Ascending aorta (tissue), 2 donors: Measurements from ENCODE around the gene NAA11. TPM values are rescaled to one million over a fixed set of nuclear protein-coding genes. Genes with fewer than 3 reads are reported as not detected.
A peak's percentile ranks its signal among the peaks of the same experiment; 100 is the strongest.

ENCODE experiments used
- DNase-seq, 2 donors: peaks; one replicate each; pipeline ENCODE4 v3.0.0-alpha.2; 2019; ENCODE audit warnings: low spot score in 2 of 2
- H3K27ac ChIP-seq, 2 donors: fragments of 200-600 bp; sonication (generic); one replicate each; pipeline ENCODE4 v1.5.1; 2016 to 2017; ENCODE audit warnings: mild to moderate bottlenecking in 1 of 2
- H3K27me3 ChIP-seq: fragments of 200-600 bp; sonication (generic); one replicate; pipeline ENCODE4 v1.5.1; 2017
- H3K36me3 ChIP-seq, 2 donors: fragments of 200-600 bp; sonication (generic); one replicate each; pipeline ENCODE4 v1.5.1; 2016
- H3K4me1 ChIP-seq, 2 donors: fragments of 200-600 bp; sonication (generic); one replicate each; pipeline ENCODE4 v1.5.1; 2016 to 2017; ENCODE audit warnings: mild to moderate bottlenecking in 1 of 2
- H3K4me3 ChIP-seq, 2 donors: fragments of 200-600 bp; sonication (generic); one replicate each; pipeline ENCODE4 v1.5.1; 2016 to 2017; ENCODE audit warnings: mild to moderate bottlenecking in 1 of 2
- H3K9me3 ChIP-seq, 2 donors: fragments of 200-600 bp; sonication (generic); one replicate each; pipeline ENCODE4 v1.5.1; 2016
- intact Hi-C: fragments of 100-400 bp; cut with DNase I; formaldehyde crosslinking; loops from one replicate; pipeline ENCODE4 v1.15.1; 2023
- total RNA-seq: library from RNA; depleted of rRNA; stranded (reverse); fragments of >200 nt; gene quantifications from one replicate; pipeline ENCODE4 v1.1.0, GENCODE V29; 2016
- TF ChIP-seq, protein P1 (sequence below), 3 experiments: fragments of 200-600 bp in 2 of 3; fragments of 450-650 bp in 1 of 3; sonication (generic) in 2 of 3; IDR thresholded peaks; one replicate each; pipeline ENCODE4 v1.5.1; 2016 to 2019; ENCODE audit warnings: antibody characterized with exemption in 3 of 3, mild to moderate bottlenecking in 1 of 3, moderate library complexity in 1 of 3

NAA11 gene
- total RNA-seq, 1 donor from 2014 or later = not detected

DNA sequence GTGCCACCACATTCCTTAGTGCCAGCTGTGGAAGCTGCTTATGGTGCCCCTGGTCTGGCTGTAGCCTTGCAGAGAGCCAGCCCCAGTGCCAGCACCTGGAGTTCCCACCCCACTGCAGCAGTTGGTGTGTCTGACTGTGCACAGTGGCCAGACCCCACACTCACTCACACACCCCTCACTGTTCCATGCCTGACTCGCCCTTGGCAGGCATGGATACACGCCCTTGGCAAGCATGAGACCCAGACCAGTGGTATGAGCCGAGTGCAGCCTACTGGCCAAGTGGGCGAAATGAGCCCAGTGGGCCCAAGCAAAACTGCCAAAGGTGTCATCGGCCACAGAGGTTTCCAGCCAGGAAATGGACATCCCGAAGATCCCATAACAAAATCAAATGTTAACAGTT is 27.4 kb downstream of the NAA11 start:
- no peaks in the 10 kb centered on the region for H3K9me3 ChIP-seq
- H3K27ac ChIP-seq = no peak overlapping the region
- H3K4me3 ChIP-seq = no peak overlapping the region
- H3K4me1 ChIP-seq = no peaks in the 10 kb centered on the region
- H3K36me3 ChIP-seq = no peaks in the 10 kb centered on the region
- intact Hi-C loops = no loop called here
- DNase-seq = no peak
- no peaks in the 10 kb centered on the region for H3K27me3 ChIP-seq
- TF ChIP-seq, protein P1, sequence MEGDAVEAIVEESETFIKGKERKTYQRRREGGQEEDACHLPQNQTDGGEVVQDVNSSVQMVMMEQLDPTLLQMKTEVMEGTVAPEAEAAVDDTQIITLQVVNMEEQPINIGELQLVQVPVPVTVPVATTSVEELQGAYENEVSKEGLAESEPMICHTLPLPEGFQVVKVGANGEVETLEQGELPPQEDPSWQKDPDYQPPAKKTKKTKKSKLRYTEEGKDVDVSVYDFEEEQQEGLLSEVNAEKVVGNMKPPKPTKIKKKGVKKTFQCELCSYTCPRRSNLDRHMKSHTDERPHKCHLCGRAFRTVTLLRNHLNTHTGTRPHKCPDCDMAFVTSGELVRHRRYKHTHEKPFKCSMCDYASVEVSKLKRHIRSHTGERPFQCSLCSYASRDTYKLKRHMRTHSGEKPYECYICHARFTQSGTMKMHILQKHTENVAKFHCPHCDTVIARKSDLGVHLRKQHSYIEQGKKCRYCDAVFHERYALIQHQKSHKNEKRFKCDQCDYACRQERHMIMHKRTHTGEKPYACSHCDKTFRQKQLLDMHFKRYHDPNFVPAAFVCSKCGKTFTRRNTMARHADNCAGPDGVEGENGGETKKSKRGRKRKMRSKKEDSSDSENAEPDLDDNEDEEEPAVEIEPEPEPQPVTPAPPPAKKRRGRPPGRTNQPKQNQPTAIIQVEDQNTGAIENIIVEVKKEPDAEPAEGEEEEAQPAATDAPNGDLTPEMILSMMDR (IDR thresholded peaks at IDR 0.05) = no peak

DNA sequence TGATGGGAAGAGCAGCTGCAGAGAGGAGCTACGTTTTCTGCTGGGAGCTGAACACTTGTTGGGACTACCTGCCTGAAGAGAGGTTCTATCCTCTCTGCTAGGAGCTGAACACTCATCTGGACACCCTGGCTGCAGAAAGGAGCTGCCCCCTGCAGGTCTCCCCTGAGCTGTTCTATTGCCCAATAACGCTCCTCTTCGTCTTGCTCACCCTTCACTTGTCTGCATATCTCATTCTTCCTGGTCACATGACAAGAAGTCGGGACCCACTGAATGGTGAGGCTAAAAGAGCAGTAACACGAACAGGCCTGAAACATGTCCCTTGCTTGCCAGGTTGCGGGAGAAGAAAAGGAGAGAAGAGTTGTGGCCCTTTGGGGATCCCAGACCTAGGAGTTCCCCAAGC is 27.8 kb downstream of the NAA11 start:
- intact Hi-C loops = no loop called here
- TF ChIP-seq, protein P1 (IDR thresholded peaks at IDR 0.05) = no peak
- Histone ChIP-seq H3K27ac (no peak overlapping the region), H3K36me3 (no peaks in the 10 kb centered on the region), H3K4me1 (no peaks in the 10 kb centered on the region), H3K27me3 (no peaks in the 10 kb centered on the region), H3K9me3 (no peaks in the 10 kb centered on the region), H3K4me3 (no peak overlapping the region)
- no peak for DNase-seq

DNA sequence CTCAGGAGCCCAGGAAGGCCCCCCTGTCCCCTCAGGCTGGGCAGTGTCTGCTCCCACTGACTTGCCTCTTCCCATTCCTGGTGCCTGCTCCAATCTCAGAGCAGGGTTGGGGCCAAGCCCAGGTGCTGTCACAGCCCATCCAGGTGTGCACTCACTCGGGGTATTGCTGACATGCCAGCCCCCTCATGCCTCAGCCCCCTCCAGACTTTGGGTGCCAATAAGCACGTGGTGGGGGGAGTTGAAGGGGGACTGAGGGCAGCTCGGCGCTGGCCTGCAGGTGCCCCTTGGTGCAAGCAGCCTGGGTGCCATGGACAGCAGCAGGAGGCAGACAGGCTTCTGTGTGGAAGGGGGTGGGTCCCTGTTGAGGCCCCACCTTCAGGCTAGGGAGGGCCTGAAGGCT is 28.4 kb downstream of the NAA11 start:
- H3K27me3 ChIP-seq = no peaks in the 10 kb centered on the region
- intact Hi-C loops = no loop called here
- no peaks in the 10 kb centered on the region for H3K9me3 ChIP-seq
- no peaks in the 10 kb centered on the region for H3K4me1 ChIP-seq
- no peak overlapping the region for H3K4me3 ChIP-seq
- TF ChIP-seq, protein P1 (IDR thresholded peaks at IDR 0.05) = no peak
- H3K27ac ChIP-seq = no peak overlapping the region
- DNase-seq = peak in 1 of 2 donors; percentile 62
- no peaks in the 10 kb centered on the region for H3K36me3 ChIP-seq

DNA sequence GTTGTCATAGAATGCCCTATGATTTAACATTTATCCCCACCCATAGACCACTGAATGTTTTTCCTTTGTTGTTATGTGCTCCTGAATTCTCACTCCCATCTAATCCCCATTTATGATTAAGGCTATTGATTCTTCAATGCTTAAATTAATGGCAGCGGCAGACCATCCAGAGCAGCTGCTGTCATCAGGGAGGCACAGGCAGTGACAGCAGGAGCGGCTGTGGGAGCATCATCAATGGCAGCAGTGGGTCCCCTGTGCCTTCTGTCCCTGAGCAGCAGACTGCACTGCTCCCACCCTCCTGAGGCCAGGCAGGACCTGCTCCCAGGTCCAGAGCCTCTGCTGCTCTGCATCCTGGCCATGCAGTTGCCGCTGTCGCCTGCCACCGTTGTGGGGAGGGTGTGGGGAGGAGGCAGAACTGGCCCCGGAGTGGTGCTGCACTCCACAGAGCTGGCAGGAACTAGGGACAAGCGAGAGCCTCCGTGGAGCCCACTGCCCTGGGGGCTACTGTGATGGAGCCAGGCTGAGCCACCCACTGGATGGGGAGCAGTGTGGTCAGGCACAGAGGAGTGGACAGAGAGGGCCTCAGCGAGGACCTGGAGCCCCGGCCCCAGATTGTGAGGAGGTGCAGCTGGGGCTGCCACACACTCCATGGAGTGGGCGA is 29.0 kb downstream of the NAA11 start:
- intact Hi-C loops = no loop called here
- TF ChIP-seq, protein P1 (IDR thresholded peaks at IDR 0.05) = no peak
- Histone ChIP-seq H3K27me3 (no peaks in the 10 kb centered on the region), H3K4me1 (no peaks in the 10 kb centered on the region), H3K4me3 (no peak overlapping the region), H3K9me3 (no peaks in the 10 kb centered on the region), H3K36me3 (no peaks in the 10 kb centered on the region), H3K27ac (no peak overlapping the region)
- DNase-seq = no peak

DNA sequence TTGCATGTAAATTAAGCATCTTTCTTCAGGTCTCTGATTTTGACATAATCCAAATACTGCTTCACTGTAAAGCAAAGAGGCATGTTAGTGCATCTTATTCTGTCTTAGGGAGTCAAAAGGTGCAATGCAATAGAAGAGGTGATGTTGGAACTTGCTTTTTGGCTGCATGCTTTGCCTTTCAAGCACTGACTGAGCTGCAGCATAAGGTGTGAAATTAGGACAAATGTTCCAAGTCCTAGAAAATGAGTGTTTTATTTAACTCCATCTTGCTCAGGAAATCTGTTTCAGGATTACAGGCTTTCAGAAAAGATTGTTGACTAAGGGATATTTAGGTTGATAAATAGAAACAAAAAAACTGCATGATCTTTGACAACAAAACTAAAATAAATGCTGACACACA is 30.8 kb downstream of the NAA11 start:
- H3K27ac ChIP-seq = no peak overlapping the region
- H3K9me3 ChIP-seq = no peaks in the 10 kb centered on the region
- no peak for DNase-seq
- no peak overlapping the region for H3K4me3 ChIP-seq
- H3K4me1 ChIP-seq = no peaks in the 10 kb centered on the region
- TF ChIP-seq, protein P1 (IDR thresholded peaks at IDR 0.05) = no peak
- H3K36me3 ChIP-seq = no peaks in the 10 kb centered on the region
- intact Hi-C loops = no loop called here
- H3K27me3 ChIP-seq = no peaks in the 10 kb centered on the region

DNA sequence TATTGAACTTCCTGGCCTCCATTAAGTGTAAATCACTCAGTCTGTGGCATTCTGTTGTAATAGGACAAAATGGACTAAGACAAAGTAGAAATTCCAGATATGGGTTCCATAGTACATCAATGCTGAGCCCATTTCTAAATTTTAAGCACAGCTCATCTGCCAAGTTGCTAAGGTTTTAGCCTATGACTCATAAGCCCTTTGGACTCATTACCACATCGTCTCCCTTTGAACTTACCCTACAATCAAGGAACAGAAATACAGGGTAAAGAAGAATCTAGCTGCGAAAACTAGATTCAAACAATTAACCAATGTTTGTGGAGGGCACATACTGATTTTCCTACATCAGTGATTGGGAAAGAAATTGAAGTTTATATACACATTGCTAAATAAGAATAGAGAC is 31.8 kb downstream of the NAA11 start:
- H3K36me3 ChIP-seq = no peaks in the 10 kb centered on the region
- intact Hi-C loops = no loop called here
- no peak overlapping the region for H3K4me3 ChIP-seq
- TF ChIP-seq, protein P1 (IDR thresholded peaks at IDR 0.05) = no peak
- H3K27ac ChIP-seq = no peak overlapping the region
- no peaks in the 10 kb centered on the region for H3K9me3 ChIP-seq
- no peak for DNase-seq
- no peaks in the 10 kb centered on the region for H3K4me1 ChIP-seq
- H3K27me3 ChIP-seq = no peaks in the 10 kb centered on the region
